Coronary artery (tissue), 2 donors: ENCODE measurements around the gene ZNF710.

ENCODE experiments used
- DNase-seq: peaks from one replicate; pipeline ENCODE4 v3.0.0-alpha.2; 2017; ENCODE audit warnings: low spot score
- H3K27ac ChIP-seq, 2 donors: fragments of 200-600 bp; sonication (generic); one replicate each; pipeline ENCODE4 v1.5.1; 2016 to 2019
- H3K4me3 ChIP-seq: fragments of 200-600 bp; sonication (generic); 2 replicates; pipeline ENCODE4 v1.5.1; 2016; ENCODE audit warnings: mild to moderate bottlenecking, moderate library complexity
- TF ChIP-seq, protein P1 (sequence below): fragments of 200-600 bp; sonication (generic); IDR thresholded peaks from one replicate; pipeline ENCODE4 v1.5.1; 2019; ENCODE audit warnings: antibody characterized with exemption

The ZNF710 gene

DNA sequence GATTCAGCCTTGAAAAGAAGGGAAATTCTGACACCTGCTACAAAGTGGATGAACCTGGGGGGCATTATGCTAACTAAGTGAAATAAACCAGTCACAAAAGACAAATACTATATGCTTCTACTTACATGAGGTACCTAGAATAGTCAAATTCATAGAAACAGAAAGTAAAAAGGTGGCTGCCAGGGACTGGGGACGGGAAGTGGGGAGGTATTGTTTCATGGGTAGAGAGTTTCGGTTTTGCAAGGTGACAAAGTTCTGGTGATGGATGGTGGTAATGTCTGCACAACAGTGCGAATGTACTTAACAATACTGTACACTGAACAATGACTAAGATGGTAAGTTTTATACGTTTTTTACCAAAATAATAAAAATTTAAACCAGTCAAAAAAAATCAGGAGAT lies 96.4 kb downstream of the ZNF710 start:
- DNase-seq: no peak
- Histone ChIP-seq H3K27ac (peak overlapping the region; percentile 54 to 98), H3K4me3 (no peak overlapping the region)
- TF ChIP-seq, protein P1, sequence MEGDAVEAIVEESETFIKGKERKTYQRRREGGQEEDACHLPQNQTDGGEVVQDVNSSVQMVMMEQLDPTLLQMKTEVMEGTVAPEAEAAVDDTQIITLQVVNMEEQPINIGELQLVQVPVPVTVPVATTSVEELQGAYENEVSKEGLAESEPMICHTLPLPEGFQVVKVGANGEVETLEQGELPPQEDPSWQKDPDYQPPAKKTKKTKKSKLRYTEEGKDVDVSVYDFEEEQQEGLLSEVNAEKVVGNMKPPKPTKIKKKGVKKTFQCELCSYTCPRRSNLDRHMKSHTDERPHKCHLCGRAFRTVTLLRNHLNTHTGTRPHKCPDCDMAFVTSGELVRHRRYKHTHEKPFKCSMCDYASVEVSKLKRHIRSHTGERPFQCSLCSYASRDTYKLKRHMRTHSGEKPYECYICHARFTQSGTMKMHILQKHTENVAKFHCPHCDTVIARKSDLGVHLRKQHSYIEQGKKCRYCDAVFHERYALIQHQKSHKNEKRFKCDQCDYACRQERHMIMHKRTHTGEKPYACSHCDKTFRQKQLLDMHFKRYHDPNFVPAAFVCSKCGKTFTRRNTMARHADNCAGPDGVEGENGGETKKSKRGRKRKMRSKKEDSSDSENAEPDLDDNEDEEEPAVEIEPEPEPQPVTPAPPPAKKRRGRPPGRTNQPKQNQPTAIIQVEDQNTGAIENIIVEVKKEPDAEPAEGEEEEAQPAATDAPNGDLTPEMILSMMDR: no peak

DNA sequence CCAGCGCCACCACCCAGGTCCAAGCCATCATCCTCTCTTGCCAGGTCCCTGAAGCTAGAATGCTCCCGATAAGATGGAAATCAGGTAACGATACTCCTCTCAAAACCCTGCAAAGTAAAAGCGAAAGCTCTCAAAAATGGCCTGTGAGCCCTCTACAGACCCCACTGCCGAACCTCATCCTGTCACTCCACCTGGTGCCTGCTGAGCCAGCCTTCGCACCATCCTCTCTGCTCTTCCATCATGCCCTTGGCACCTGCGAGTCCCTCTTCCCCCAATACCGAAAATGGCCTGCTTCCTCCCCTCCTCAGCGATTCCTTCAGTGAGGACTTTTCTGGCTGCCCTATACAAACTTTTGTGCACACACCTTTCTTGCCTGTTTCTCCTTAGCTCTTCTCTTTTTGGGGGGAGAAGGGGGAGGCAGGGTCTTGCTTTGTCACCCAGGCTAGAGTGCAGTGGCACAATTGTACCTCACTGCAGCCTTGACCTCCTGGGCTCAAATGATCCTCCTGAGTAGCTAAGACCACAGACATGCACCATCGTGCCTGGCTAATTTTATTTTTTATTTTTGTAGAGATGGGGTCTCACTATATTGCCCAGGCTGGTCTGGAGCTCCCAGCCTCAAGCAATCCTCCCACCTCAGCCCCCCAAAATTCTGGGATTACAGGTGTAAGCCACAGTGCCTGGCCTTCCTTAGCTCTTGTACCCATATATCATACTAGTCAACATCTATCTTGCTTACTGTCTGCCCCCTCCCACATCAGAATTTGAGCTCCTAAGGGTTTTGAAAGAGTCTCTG lies 98.1 kb downstream of the ZNF710 start:
- Histone ChIP-seq H3K27ac (peak overlapping the region; percentile 94 to 98), H3K4me3 (no peak overlapping the region)
- no peak for DNase-seq
- TF ChIP-seq, protein P1: no peak

DNA sequence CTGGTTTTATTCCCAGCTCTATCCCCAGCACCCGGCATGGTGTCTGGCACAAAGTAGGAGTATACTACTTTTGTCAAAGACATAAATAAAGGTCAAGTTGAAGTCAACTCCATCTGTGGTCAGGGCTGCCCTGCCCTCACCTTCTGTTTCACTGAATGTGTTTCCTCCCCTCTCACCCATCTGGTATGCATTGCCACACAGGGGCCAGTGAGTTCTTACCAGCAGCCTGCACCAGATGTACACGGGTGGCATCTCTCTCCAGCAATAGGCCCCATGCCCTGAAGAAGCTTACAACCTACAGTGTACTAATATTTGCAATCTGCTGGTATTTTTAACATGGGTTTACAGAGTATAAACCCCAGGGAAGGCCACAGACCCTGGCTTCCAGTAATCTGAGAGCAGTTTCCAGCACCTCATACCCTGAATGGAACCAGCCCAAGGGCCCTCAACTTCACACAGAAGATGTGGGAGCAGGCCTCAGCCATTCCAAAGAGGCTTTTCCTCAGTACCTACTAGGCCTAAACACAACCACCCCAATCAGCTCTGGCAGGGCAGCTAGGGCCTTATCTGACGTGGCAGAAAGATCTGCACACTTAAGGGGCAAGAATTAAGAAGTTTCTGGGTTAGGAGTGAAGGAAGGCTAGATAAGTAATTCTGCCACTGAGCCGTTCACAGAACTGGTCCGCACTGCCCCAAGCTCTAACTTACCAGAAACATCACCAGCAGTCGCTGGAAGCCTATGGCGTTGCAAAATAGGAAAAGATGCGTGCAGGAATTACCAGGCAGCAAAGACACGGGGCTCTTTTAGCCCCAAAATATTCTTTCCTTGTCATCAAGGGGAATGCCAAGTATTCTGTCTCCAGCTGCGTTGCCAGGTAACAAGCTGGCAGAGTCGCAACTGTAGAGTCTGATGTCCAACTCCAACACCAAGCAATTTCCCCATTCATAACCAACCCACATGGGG lies 99.0 kb downstream of the ZNF710 start:
- TF ChIP-seq, protein P1: no peak
- H3K4me3 ChIP-seq: peak overlapping the region; percentile 98
- peak overlapping the region; percentile 94 to 98 for H3K27ac ChIP-seq
- DNase-seq: peak; percentile 80

DNA sequence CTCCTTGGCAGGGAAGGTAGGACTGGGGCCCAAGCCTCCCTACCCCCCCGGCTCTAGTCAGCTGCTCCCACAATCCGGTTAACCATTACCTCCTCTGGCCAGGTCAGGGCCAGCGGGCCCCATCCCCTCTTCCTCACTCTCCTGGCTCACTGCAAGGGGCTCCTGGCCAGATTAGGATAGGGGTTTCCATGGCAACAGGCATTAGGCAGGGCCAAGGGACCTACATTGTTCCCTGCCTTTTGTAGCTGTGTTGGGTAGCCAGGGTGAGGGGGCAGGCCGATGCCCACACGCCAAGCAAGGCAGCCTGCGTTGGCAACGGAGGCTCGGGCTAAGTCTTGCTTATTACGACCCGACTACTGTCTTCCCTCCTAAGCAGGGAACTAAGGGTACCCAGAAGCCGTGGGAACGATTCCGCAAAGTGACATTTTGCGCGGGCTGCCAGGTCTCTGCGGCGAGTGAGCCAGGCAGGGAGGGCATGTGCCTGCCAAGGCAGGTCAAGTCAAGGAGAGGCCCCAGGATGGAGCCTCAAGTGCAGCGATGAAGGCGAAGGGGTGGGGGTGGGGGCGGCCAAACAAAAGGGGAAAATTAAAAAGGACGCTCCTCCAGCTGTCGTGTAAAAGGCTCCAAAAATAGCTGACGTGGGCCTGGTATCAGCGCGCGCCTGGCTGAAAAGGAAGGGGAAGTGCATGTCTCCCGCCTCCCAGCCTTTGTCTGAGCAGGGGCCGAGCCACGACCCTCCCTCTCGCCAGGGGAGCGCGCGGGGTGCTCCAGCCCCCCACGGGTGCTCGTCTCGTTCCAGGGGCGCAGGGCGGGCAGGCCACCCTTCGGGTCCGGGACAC lies 100.2 kb downstream of the ZNF710 start:
- no peak for DNase-seq
- TF ChIP-seq, protein P1: no peak
- peak overlapping the region; percentile 94 to 98 for H3K27ac ChIP-seq
- peak overlapping the region; percentile 98 for H3K4me3 ChIP-seq

DNA sequence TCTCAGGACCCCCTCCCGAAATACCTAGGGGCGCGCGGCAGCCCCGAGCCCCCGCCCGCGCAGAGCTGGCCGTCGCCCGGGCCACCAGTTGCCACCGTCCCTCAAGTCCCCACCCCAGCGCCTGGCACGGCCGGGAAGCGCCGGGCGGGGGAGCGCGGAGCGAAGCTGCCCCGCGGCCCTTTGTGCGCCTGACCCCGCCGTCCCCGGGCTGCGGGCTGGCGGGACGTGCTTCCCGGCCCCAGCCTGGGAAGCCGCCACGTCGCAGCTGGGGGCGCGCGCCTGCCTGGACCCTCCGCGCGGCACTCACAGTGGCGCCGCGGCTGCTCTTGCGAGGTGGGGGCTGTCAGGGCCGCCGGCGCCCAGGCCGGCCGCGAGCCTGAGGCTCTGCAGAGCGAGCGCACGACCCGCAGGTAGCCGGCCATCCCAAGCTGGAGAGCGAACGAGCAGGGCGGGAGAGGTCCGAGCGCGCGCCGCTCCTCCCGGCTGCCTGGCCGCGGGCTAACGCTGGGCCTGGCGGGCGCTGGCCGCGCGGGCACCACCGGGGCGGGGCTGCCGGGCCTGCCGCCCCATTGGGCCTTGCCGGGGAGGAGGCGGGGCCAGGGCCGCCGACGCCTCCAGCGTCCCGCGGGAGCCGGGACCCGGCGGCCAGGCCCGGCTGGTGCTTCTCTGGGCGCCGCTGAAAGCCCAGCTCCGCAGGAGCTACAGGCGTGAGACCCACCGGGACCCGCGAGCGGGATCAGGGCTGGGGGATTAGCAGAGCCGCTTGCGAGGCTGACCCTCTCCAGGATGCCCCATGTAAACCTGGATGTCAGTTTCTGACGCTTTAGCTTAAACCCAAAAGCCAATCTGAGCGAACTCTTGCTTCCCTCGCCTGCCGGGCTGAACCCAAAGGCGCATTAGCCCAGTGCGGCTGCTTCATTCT lies 101.1 kb downstream of the ZNF710 start, which contains the start of gene IDH2:
Gene IDH2, minus strand, starts transcription at position 500 of the 922 bp plus-strand sequence. Its CDS starts 78 bp downstream, at position 422.
- H3K27ac ChIP-seq: peak within 1 kb of the TSS; percentile 94 to 98
- peak; percentile 85 for DNase-seq
- peak within 1 kb of the TSS; percentile 98 for H3K4me3 ChIP-seq
- TF ChIP-seq, protein P1: no peak
